Measurements from ENCODE around the gene MYBPC1. TPM values are rescaled to one million over a fixed set of nuclear protein-coding genes. Genes with fewer than 3 reads are reported as not detected.
A peak's percentile ranks its signal among the peaks of the same experiment; 100 is the strongest.

The MYBPC1 gene
- total and polyA plus RNA-seq, 9 of the 15 experiments (the other 6 are each of a cell fraction or from before 2014, with no cell fraction given) = not detected

GRCh38 chr12:101697197-101697929 lies 102.6 kb downstream of the MYBPC1 start, which contains the start of gene CHPT1 (continued):
- TF ChIP-seq YBX1 (IDR thresholded peaks at IDR 0.05) (no peak), PATZ1 (CRISPR knock-in tag; IDR thresholded peaks at IDR 0.05; ENCODE audit: borderline replicate concordance) (no peak), BRD4 (IDR thresholded peaks at IDR 0.05) (no peak), NR3C1 (CRISPR knock-in tag; IDR thresholded peaks at IDR 0.05) (no peak), POLR2B (IDR thresholded peaks at IDR 0.05; ENCODE audit: low read depth, partially characterized antibody) (peak; percentile 45), ZBTB34 (CRISPR knock-in tag; IDR thresholded peaks at IDR 0.05) (no peak), POU5F1 (IDR thresholded peaks at IDR 0.05; ENCODE audit: borderline replicate concordance, low read depth, low read length, partially characterized antibody) (no peak), ZSCAN32 (CRISPR knock-in tag; IDR thresholded peaks at IDR 0.05) (no peak), FOXO4 (CRISPR knock-in tag; IDR thresholded peaks at IDR 0.05) (no peak), PURB (CRISPR knock-in tag; IDR thresholded peaks at IDR 0.05; ENCODE audit: low read depth) (no peak), CCNT2 (IDR thresholded peaks at IDR 0.05; ENCODE audit: borderline replicate concordance, extremely low read depth, insufficient read length, low read depth, low read length) (peak; percentile 59), TOE1 (IDR thresholded peaks at IDR 0.05; ENCODE audit: borderline replicate concordance) (peak; percentile 31; the same call in 1 of the 2 replicates), TOE1 (CRISPR knock-in tag; IDR thresholded peaks at IDR 0.05; ENCODE audit: borderline replicate concordance, low read depth) (no peak), RBM22 (IDR thresholded peaks at IDR 0.05; ENCODE audit: low read depth, low read length, poor library complexity, severe bottlenecking) (no peak), ZNF384 (IDR thresholded peaks at IDR 0.05; ENCODE audit: low read depth, low read length) (no peak), ZNF212 (CRISPR knock-in tag; IDR thresholded peaks at IDR 0.05) (no peak), GABPB2 (CRISPR knock-in tag; conservative IDR thresholded peaks at IDR 0.05) (no peak), PRMT5 (CRISPR knock-in tag; IDR thresholded peaks at IDR 0.05) (no peak)
- TF ChIP-seq, protein P1, sequence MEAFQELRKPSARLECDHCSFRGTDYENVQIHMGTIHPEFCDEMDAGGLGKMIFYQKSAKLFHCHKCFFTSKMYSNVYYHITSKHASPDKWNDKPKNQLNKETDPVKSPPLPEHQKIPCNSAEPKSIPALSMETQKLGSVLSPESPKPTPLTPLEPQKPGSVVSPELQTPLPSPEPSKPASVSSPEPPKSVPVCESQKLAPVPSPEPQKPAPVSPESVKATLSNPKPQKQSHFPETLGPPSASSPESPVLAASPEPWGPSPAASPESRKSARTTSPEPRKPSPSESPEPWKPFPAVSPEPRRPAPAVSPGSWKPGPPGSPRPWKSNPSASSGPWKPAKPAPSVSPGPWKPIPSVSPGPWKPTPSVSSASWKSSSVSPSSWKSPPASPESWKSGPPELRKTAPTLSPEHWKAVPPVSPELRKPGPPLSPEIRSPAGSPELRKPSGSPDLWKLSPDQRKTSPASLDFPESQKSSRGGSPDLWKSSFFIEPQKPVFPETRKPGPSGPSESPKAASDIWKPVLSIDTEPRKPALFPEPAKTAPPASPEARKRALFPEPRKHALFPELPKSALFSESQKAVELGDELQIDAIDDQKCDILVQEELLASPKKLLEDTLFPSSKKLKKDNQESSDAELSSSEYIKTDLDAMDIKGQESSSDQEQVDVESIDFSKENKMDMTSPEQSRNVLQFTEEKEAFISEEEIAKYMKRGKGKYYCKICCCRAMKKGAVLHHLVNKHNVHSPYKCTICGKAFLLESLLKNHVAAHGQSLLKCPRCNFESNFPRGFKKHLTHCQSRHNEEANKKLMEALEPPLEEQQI (IDR thresholded peaks at IDR 0.05) = no peak
- TF ChIP-seq, protein P2, sequence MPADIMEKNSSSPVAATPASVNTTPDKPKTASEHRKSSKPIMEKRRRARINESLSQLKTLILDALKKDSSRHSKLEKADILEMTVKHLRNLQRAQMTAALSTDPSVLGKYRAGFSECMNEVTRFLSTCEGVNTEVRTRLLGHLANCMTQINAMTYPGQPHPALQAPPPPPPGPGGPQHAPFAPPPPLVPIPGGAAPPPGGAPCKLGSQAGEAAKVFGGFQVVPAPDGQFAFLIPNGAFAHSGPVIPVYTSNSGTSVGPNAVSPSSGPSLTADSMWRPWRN (IDR thresholded peaks at IDR 0.05; ENCODE audit: low read depth) = peak; percentile 64

Data from K562 (cell line).